ENCODE data around the gene ELP5.

GRCh38 chr17:7214300-7215135 is 37.5 kb upstream of the ELP5 start:
- TF ChIP-seq, protein P1, sequence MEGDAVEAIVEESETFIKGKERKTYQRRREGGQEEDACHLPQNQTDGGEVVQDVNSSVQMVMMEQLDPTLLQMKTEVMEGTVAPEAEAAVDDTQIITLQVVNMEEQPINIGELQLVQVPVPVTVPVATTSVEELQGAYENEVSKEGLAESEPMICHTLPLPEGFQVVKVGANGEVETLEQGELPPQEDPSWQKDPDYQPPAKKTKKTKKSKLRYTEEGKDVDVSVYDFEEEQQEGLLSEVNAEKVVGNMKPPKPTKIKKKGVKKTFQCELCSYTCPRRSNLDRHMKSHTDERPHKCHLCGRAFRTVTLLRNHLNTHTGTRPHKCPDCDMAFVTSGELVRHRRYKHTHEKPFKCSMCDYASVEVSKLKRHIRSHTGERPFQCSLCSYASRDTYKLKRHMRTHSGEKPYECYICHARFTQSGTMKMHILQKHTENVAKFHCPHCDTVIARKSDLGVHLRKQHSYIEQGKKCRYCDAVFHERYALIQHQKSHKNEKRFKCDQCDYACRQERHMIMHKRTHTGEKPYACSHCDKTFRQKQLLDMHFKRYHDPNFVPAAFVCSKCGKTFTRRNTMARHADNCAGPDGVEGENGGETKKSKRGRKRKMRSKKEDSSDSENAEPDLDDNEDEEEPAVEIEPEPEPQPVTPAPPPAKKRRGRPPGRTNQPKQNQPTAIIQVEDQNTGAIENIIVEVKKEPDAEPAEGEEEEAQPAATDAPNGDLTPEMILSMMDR (IDR thresholded peaks at IDR 0.05; ENCODE audit: insufficient read depth, low read depth, low read length), result peak; percentile 37
- no peak for TF ChIP-seq EZH2 (IDR thresholded peaks at IDR 0.05; ENCODE audit: insufficient read depth, low read length)
